ELF-1 (cell line): ENCODE data around the gene TSG101.

Experiments used
- DNase-seq: peaks from one replicate; pipeline ENCODE4 v3.0.0-alpha.2; 2016; ENCODE audit warnings: low read depth, low spot score

Gene TSG101, protein sequence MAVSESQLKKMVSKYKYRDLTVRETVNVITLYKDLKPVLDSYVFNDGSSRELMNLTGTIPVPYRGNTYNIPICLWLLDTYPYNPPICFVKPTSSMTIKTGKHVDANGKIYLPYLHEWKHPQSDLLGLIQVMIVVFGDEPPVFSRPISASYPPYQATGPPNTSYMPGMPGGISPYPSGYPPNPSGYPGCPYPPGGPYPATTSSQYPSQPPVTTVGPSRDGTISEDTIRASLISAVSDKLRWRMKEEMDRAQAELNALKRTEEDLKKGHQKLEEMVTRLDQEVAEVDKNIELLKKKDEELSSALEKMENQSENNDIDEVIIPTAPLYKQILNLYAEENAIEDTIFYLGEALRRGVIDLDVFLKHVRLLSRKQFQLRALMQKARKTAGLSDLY

DNA sequence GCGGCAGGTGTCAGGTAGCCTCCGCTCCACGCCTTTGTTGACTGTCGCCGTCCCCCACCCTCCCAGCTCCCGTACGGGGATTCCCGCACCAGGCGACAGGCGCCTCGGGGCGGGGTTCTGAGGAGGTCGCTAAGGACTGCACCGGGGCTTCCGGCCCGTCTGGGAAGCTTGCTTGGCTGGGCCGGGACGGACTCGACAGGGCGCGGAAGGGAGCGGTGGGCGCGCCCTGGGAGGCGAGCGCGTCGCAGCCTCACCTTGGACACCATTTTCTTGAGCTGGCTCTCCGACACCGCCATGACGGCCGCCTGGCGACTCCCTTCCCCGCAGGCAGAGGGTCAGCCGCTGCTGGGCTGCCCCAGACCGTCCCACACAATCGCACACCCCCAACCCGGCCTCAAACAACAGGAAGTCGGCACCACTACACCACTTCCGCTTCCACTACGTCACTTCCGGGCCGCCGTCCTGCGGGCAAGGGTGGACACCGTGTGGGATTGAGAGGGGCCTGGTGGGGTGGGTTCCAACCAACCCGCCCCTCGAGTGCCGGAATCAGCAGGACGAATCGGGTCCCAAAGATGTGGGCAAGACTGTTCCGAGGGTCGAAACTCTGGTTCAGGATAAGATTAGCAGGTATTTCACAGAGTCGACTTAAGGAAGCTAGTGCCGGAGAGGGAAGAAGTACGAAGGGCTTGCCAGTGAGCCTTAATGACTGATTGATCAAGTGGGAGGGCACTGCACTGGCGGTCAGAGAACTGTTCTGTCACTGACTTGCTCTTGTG, at the start of gene TSG101:
TSG101 (minus strand) TSS at position 422 of the 776 bp plus-strand sequence; CDS start at position 296, 126 bp downstream.
- peak; percentile 99 for DNase-seq

DNA sequence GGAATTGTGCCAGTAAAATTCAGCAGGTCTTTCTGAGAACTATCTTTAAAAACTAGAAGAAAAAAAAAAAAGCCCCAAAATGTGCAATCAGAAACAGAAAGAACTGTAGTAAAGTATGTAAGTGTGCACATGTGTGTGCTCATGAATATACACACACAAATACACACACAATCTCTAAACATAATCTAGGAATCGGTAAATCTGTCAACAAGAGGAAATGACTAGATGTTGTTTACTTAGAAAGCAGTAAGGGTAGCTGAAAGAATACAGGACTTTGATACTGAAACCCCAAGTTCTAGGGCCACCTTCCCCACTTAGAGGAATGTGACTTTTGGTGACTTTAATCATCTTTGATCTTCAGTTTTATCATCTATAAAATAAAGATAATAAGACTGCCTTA, 48.6 kb upstream of the TSG101 start:
- no peak for DNase-seq

DNA sequence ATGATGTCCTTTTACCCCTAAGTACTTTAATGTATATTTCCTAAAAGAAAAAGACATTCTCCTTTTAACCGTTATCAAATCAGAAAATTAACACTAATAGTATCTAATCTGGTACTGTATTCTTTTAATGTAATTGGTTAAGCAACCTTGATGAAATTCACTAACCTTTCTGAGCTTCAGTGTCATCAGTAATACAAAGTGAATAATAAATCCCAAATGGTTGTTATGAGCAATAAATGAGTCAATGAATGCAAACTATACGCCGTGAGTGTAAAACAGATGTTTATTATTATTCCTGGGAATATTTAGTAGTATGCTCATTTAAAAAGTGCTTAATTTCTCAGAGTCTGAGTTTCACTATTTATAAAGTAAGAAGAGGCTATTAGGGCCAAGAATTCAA, 40.3 kb upstream of the TSG101 start:
- no peak for DNase-seq

DNA sequence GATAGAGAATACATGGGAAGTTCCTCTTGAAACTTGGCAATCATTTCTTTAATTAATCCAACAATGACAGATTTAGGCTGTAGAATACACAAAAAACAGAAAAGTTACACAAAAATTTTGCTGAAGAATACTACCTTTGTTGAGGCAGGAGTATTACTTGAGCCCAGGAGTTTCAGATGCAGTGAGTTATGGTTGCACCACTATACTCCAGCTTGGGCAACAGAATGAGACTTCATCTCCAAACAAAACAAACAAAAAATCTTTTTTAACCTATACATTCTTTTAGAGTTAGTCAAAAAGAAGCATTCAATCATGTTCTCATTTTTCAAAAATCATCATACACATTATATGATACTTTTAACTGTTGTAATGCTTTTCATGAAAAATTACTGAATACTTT, 39.7 kb upstream of the TSG101 start:
- DNase-seq: no peak

DNA sequence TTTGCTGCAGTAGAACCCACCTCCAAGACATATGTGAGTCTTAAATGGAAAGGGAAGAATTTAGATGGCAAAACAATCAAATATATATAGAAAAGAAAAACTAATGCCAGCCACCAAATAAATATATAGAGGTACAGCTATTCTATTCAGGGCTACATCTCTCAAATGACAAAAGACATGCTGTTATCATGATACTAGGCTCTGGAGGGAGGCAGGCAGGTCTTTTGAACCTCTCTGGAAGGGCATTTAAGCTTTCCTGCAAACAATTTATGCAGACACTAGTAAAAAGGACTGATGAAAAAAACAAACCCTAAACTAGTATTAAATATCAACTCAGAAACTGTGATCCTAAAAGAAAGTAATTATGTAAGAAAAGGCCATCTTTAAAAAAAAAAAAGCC, 37.4 kb upstream of the TSG101 start:
- no peak for DNase-seq

DNA sequence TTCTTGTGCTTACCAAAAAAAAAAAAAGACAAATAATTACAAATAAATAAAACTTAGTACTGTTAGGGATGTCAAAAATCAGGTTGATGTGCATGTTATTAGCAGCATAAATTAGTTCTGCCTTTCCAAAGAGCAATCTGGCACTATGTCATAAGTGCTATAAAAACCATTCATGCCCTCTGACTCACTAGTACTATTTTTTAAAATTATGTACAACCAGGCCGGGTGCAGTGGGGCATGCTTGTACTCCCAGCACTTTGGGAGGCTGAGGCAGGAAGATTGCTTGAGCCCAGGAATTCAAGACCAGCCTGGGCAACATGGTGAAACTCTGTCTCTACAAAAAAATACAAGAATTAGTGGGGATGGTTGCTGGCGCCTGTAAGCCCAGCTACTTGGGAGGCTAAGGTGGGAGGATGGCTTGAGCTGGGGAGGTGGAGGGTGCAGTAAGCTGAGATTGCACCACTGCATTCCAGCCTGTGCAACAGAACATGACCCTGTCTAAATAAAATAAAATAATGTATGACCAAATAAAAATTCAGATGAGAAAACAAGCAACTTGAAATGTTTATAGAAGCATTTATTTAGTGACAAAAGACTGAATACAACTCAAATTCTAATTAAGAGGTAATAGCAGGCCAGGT, 36.5 kb upstream of the TSG101 start:
- DNase-seq: no peak

DNA sequence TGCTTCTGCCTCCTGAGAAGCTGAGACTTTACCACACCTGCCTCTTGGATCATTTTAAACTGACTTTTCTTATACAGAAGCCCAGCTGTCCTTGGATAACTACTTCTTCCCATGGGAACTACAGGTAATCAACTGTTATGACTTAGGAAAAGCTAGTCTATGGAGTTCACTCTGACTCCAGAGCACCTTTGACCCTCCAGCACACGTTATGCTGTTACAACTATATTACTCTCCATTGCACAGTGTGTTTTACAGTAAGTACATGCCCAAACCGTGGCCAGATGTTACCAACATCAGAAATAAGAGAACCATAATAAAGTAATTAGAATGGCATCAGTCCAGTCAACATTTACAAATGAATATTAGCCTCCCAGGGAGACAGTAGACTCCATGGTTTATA, 21.3 kb upstream of the TSG101 start:
- no peak for DNase-seq

DNA sequence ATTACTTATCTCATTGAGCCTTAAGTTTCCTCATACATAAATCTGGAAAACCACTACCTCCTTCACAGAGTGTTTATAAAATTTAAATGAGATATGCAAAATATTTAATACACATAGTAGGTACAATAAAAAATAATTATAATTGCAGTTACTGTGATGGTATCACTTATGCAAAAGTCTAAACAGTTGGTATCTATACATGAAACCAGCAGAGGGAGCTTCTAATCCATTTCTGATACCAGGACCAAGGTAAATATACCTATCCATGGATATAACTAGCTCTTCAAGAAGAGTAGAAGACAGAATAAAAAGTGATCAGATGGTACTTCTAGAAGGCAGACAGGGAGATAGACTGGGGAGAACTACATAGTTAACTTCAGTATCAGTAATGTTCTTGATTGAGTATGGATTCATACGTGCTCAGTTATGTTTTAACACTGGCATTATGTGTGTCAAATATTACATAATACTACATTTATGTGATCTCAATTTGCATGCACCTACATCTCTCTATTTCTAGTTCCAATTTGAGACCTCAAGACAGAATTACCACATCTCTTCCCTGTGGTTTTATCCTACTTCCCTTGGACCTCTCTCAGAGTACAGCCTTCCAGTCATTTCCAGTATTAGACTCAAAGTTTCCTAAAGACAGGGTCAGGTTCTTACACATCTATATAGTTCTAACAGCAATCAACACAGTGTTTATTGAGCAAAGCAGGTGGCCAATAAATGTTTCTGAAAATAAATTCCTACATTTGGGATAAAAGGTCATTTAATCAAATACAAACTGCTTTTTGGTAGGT, 13.7 kb upstream of the TSG101 start:
- no peak for DNase-seq

DNA sequence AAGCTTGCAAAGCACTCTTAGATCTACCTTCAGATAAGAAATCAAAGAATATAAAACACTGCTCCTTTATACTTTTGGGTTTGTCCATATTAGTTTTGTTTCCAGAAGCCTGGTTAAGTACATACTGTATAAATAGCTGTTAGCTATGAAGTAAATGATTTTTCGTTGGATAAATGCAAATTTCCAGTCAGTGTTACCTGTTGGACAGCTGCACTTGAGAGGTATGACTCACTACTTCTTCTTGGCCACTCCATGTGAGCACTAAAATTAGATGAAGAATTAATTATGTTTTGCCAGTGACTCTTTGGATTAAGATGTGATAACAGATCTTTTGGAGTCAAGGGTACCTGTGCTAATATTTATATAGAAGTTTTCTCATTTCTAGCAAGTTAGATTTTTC, 9.5 kb upstream of the TSG101 start:
- no peak for DNase-seq

DNA sequence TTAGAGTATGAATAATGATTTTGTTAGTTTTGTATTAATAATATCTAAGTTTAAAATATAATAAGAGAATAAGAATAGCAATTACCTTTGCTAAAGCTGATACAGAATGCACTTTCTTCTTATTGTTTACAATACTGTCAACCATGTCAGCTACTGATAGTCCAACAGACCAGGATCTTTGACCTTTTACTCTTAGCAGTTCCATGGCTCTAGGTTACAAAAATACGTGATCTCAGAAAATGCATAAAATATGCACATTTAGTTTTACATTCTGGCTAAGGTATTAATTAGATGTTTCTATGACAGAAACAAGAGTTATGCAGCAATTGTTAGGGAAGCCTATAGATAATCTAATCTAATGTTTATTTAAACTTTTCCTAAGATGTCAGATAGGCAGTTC, 7.5 kb upstream of the TSG101 start:
- no peak for DNase-seq

DNA sequence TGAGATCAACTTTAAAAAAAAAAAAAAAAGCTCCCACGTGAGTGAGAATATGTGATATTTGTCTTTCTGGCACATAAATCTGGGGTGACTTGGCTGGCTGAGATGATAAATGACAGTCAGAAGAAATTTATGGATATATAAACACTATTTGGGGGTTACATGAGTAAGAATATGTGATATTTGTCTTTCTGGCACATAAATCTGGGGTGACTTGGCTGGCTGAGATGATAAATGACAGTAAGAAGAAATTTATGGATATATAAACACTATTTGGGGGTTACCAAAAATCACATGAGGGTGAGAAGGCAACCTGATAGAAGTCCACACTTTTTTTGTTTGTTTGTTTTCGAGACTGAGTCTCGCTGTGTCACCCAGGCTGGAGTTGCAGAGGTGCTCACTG, 6.6 kb upstream of the TSG101 start:
- no peak for DNase-seq

DNA sequence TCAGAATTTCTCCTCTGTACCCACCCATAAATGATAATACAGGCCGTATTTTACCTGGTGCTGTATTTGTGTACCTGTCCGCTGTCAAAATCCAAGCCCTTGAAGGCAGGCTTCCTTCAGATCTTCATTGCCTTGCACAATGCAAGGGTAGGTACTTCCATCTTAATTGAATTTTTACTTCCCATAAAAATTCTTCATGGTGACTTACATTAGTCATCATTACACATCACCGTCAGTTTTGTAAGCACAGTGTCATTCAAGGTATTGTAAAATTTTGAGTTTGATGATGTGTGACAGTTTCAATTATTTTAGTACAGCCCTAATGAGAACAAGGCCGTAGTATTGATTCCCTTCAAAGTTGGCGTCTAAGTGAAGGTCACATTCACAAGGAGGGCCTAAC, 770 bp upstream of the TSG101 start:
- no peak for DNase-seq

DNA sequence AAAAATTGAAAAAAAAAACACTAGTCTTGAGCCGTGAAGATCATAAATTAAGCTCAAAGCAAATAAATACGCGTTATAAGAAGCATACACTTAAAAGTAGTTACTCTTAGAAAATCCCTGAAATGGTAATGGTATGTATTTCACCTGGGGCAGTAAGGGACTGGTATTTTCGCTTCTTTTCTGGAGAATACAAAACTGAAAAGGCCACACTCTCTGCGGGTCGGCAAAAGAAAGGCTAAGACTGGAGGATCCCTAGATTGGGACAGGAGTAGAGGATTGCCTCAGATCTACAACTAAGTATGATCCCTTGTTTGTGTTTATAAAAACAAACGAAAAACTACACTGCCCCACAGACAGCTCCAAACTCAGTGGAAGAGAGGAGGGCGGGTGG, 617 bp downstream of the TSG101 start:
- no peak for DNase-seq

DNA sequence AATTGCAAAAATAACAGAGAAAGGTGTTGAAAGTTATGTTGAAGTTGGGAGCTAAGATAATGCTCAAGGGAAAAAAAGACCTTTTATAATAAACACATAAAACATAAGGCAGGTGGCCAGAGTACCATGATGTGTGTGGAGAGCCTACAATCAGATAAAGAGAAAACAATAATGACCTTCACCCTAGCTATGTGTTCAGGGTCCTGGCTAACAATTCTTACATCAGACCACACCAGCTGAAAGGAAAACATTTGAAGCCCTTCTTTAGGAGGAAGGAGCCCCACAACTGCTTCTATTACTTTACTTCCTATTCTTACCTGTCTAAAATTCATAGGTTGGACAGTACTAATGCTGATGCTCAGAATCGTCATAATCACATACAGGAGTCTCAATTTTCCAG, 2.5 kb downstream of the TSG101 start:
- no peak for DNase-seq

DNA sequence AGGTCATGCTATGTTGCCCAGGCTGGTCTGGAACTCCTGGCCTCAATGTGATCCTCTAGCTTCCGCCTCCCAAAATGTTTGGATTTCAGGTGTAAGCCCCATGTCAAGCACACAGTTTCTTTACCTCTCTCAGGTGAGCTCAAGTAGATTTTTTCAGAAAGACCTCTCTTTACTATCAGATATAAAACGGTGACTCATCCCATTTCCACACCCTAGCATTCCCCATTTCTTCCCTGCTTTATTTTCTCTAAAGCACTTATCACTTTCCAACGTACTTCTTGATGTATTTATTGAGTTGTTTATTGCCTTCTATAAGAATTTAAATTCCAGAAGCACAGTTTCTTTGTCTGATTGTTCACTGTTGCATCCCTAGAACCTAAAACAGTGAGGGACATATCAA, 3.7 kb downstream of the TSG101 start:
- no peak for DNase-seq

DNA sequence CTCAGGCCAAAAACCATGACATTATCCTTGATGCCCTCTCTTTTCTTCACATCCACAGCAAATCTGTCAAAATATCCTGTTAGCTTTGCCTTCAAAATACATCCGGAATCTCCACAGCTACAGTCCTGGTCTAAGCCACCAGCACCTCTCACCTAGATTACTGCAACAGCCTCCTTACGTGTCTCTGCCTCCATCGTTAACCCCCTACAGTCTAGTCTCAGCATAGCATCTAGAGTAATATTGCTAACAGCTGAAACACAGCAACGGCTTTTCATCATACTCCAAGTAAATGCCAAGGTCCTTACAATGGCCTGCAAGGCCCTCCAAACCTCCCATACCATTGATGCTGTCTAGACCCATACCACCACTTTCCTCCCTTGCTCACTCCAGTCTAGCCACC, 4.4 kb downstream of the TSG101 start:
- DNase-seq: no peak

DNA sequence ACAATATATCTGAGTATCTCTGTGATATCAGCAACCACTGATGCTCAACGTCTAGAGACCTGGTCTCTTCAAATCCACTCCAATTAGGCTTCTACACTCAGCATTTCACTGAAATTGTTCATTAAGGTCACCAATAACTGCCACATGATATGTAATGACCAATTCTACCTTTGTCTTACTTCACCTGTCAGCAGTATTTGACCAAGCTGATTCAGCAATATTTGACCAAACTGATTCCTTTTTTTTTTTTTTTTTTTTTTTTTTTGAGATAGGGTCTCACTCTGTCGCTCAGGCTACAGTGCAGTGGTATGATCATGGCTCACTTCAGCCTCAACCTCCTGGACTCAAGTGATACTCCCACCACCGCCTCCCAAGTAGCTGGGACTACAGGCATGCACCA, 5.6 kb downstream of the TSG101 start:
- DNase-seq: no peak

DNA sequence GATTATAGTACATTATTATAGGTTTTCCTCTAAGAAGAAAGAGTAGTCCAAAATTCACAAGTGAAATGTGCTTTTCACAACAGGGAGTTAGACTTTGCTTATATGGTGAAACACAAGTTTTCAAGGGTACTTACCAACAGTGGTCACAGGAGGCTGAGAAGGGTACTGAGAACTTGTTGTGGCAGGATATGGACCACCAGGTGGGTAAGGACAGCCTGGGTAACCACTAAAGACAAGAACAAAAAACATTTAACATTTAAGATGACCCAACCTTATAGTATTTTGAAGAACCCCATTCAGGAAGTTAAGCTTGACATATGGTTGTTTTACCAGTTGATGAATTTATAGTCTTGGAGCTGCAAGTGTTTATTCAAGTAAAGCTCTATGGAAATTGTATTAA, 24.4 kb downstream of the TSG101 start:
- DNase-seq: no peak

DNA sequence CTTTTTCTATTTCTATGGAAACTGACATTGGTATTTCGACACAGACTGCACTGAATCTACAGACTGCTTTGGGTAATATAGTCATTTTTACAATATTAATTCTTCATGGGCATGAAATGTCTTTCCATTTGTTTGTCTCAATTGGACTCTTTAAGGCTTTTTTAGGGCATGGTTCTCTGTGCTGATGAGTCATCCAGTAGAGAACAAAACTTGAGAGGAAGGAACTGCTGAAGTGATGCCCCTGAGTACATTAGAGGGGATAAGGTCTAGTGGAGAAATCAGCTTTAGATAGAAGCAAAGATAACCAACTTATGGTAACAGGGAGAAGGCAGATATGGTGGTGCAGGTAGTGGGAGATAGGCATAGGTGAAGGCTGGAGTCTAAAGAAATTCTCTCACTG, 25.1 kb downstream of the TSG101 start:
- DNase-seq: no peak

DNA sequence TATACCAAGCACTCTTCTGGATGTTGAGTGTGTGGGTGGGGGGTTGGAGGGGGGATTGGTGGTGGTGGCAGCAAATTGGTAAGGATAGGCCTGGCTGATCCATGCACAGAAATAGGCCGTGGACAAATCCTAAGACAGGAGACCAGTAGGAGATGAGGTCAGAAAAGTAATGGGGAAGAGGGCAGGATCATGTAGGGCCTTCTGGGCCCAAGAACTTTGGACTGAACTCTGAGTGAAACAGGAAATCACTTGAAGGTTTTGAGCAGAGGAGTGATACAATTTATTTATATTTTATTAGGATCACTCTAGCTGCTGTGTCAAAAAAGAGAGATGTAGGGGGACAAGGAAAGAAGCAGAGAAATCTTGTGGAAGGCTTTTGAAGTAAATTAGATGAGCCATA, 28.7 kb downstream of the TSG101 start:
- DNase-seq: no peak

DNA sequence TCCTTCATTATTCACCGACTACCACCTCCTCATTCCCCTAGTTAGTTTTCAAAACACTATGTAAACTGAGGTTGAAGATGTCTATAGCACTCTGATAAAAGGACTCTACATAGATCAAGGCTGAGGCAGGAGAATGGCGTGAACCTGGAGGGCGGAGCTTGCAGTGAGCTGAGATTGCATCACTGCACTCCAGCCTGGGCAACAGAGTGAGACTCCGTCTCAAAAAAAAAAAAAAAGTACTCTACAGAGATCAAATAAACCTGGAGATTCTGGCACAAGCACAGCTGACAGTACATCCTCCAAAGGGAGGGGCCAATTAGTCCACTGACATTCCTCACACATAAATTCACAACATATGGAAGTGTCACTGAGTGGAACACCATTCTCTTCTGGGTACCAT, 31.0 kb downstream of the TSG101 start:
- no peak for DNase-seq

DNA sequence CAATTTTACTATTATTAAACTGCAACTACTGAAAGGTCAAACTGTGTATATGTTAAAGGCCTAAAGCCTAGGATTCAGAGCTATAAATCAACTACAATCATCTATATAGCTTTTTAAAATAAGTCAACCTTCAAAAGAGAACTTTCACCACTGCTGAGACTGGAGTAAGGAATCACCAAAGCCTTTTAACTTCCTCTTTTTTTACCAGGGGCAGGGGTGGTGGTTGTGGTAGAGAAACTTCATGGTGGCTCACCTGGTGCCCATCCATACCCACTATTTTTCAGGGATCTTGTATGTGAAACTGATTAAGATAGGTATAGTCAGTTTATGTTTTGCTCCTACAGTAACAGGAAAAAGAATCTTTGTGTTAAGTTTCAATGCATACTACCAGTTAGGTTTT, 31.5 kb downstream of the TSG101 start:
- no peak for DNase-seq
